Erythroblast (primary cell): ENCODE data around the gene GFRA1.

Experiments
- GATA1 ChIP-seq: IDR thresholded peaks from 2 replicates; pipeline ENCODE4 v1.6.1; 2011; ENCODE audit warnings: low read depth, mild to moderate bottlenecking, control low read depth, low read length, moderate library complexity
- POLR2A ChIP-seq: IDR thresholded peaks from 2 replicates; pipeline ENCODE4 v1.6.1; 2011; ENCODE audit warnings: mild to moderate bottlenecking, low read length

GRCh38 chr10:116160271-116160670 lies 112.7 kb downstream of the GFRA1 start:
- TF ChIP-seq POLR2A (no peak), GATA1 (no peak)
